Hepatocyte (in vitro differentiated cells): ENCODE data around the gene SERPINA5. TPM values are rescaled to one million over a fixed set of nuclear protein-coding genes. Genes with fewer than 3 reads are reported as not detected.
A peak's percentile ranks its signal among the peaks of the same experiment; 100 is the strongest.

Experiments
- DNase-seq: peaks from one replicate; pipeline ENCODE4 v3.0.0-alpha.2; 2016; ENCODE audit warnings: low spot score
- H2AFZ ChIP-seq: fragments of 200-600 bp; sonication (generic); 2 replicates; pipeline ENCODE4 v1.6.0; 2016; ENCODE audit warnings: antibody characterized with exemption, mild to moderate bottlenecking
- H3K27ac ChIP-seq: fragments of 200-600 bp; sonication (generic); 2 replicates; pipeline ENCODE4 v1.5.1; 2016; ENCODE audit warnings: mild to moderate bottlenecking
- H3K27me3 ChIP-seq: fragments of 200-600 bp; sonication (generic); 2 replicates; pipeline ENCODE4 v1.6.1; 2016
- H3K36me3 ChIP-seq: fragments of 200-600 bp; sonication (generic); replicated peaks from 2 replicates; pipeline ENCODE4 v1.5.1; 2016; ENCODE audit warnings: low read depth; ENCODE audit not compliant: insufficient read depth
- H3K4me1 ChIP-seq: fragments of 200-600 bp; sonication (generic); 2 replicates; pipeline ENCODE4 v1.5.1; 2016; ENCODE audit warnings: mild to moderate bottlenecking, moderate library complexity; ENCODE audit not compliant: insufficient read depth
- H3K4me2 ChIP-seq: fragments of 200-600 bp; sonication (generic); 2 replicates; pipeline ENCODE4 v1.6.0; 2016
- H3K4me3 ChIP-seq: fragments of 200-600 bp; sonication (generic); 2 replicates; pipeline ENCODE4 v1.5.1; 2016; ENCODE audit warnings: mild to moderate bottlenecking
- H3K79me2 ChIP-seq: fragments of 200-600 bp; sonication (generic); 2 replicates; pipeline ENCODE4 v1.6.0; 2017; ENCODE audit warnings: mild to moderate bottlenecking
- H3K9me2 ChIP-seq: fragments of 200-600 bp; sonication (generic); replicated peaks from 2 replicates; pipeline ENCODE4 v1.6.0; 2017; ENCODE audit warnings: mild to moderate bottlenecking; ENCODE audit not compliant: insufficient read depth
- H3K9me3 ChIP-seq: fragments of 200-600 bp; sonication (generic); 2 replicates; pipeline ENCODE4 v1.5.1; 2016; ENCODE audit warnings: low read depth, mild to moderate bottlenecking
- H4K20me1 ChIP-seq: fragments of 200-600 bp; sonication (generic); 2 replicates; pipeline ENCODE4 v1.6.0; 2016; ENCODE audit warnings: mild to moderate bottlenecking; ENCODE audit not compliant: insufficient read depth, poor library complexity, severe bottlenecking
- CTCF ChIP-seq: fragments of 200-600 bp; sonication (generic); IDR thresholded peaks from 2 replicates; pipeline ENCODE4 v1.5.1; 2016; ENCODE audit warnings: antibody characterized with exemption, mild to moderate bottlenecking; ENCODE audit not compliant: poor library complexity
- EZH2 ChIP-seq: fragments of 200-600 bp; sonication (generic); IDR thresholded peaks from 2 replicates; pipeline ENCODE4 v1.6.1; 2016; ENCODE audit warnings: antibody characterized with exemption, mild to moderate bottlenecking, borderline replicate concordance
- EZH2phosphoT487 ChIP-seq: fragments of 200-600 bp; sonication (generic); IDR thresholded peaks from one replicate; pipeline ENCODE4 v1.6.1; 2018; ENCODE audit warnings: antibody characterized with exemption, mild to moderate bottlenecking, low read depth, moderate library complexity; ENCODE audit not compliant: unreplicated experiment, severe bottlenecking
- WGBS: methylation state at CpG from one replicate; pipeline ENCODE4 v1.1.6; 2016; ENCODE audit warnings: low lambda C conversion rate; ENCODE audit errors: missing lambda C conversion rate; 5-methylcytosine and 5-hydroxymethylcytosine counted together
- polyA plus RNA-seq: library from polyadenylated mRNA; unstranded; fragments of >200 nt; fragmentation: Nextera tagmentation; extraction: Ambion mirVana; gene quantifications from 2 replicates; pipeline ENCODE4 v1.2.1, GENCODE V29; 2016
- total RNA-seq: library from RNA; depleted of rRNA; stranded (reverse); fragments of >200 nt; gene quantifications from 2 replicates; pipeline ENCODE4 v1.2.3, GENCODE V29; 2014

SERPINA5 gene
- total and polyA plus RNA-seq, 2 experiments from 2014 or later = 88.8 to 98.7 TPM

- H3K4me3 ChIP-seq = no peak overlapping the region
- H3K79me2 ChIP-seq = no peaks in the 10 kb centered on the region
- no peaks in the 10 kb centered on the region for H4K20me1 ChIP-seq
- no peaks in the 10 kb centered on the region for H3K9me3 ChIP-seq
- H3K9me2 ChIP-seq = no peaks in the 10 kb centered on the region
- no peak overlapping the region for H3K27ac ChIP-seq
- no peaks in the 10 kb centered on the region for H3K36me3 ChIP-seq
- H3K4me1 ChIP-seq = peaks cover 6% of the 10 kb centered on the region
- TF ChIP-seq EZH2 (no peak), EZH2phosphoT487 (no peak), CTCF (peak; percentile 11)
- H3K4me2 ChIP-seq = no peak overlapping the region
- no peak overlapping the region for H2AFZ ChIP-seq
- no peaks in the 10 kb centered on the region for H3K27me3 ChIP-seq
- WGBS = 66% methylated on average over 2 of the region's 2 CpGs
- DNase-seq = no peak
Measured at GRCh38 chr14:94536836-94537235, 44.4 kb upstream of the SERPINA5 start.

- Histone ChIP-seq H3K4me1 (peaks cover 6% of the 10 kb centered on the region), H3K27ac (no peak overlapping the region), H3K4me3 (no peak overlapping the region), H3K79me2 (no peaks in the 10 kb centered on the region), H4K20me1 (no peaks in the 10 kb centered on the region), H3K9me2 (no peaks in the 10 kb centered on the region), H2AFZ (no peak overlapping the region), H3K4me2 (no peak overlapping the region), H3K27me3 (no peaks in the 10 kb centered on the region), H3K36me3 (no peaks in the 10 kb centered on the region), H3K9me3 (no peaks in the 10 kb centered on the region)
- TF ChIP-seq EZH2 = no peak
- no peak for TF ChIP-seq EZH2phosphoT487
- TF ChIP-seq CTCF = no peak
- no peak for DNase-seq
- WGBS = 87% methylated on average over 6 of the region's 6 CpGs
Measured at GRCh38 chr14:94538070-94538740, 43.0 kb upstream of the SERPINA5 start.

- Histone ChIP-seq H3K4me2 (no peak overlapping the region), H3K4me3 (no peak overlapping the region), H3K4me1 (peaks cover 6% of the 10 kb centered on the region), H3K36me3 (no peaks in the 10 kb centered on the region), H3K9me3 (no peaks in the 10 kb centered on the region), H3K79me2 (no peaks in the 10 kb centered on the region), H2AFZ (no peak overlapping the region), H3K9me2 (no peaks in the 10 kb centered on the region), H3K27ac (no peak overlapping the region), H3K27me3 (no peaks in the 10 kb centered on the region), H4K20me1 (no peaks in the 10 kb centered on the region)
- no peak for DNase-seq
- TF ChIP-seq CTCF = no peak
- TF ChIP-seq EZH2 = no peak
- no peak for TF ChIP-seq EZH2phosphoT487
- WGBS = 93% methylated on average over 7 of the region's 7 CpGs
Measured at GRCh38 chr14:94539181-94539580, 42.0 kb upstream of the SERPINA5 start.
